GM12801 (cell line): ENCODE results near the gene ITGAX.

Source experiments
- TF ChIP-seq, protein P1 (sequence below): IDR thresholded peaks from one replicate; pipeline ENCODE4 v1.5.1; 2011; ENCODE audit warnings: control low read depth; ENCODE audit not compliant: insufficient read length; ENCODE audit errors: extremely low read depth

The ITGAX gene

DNA sequence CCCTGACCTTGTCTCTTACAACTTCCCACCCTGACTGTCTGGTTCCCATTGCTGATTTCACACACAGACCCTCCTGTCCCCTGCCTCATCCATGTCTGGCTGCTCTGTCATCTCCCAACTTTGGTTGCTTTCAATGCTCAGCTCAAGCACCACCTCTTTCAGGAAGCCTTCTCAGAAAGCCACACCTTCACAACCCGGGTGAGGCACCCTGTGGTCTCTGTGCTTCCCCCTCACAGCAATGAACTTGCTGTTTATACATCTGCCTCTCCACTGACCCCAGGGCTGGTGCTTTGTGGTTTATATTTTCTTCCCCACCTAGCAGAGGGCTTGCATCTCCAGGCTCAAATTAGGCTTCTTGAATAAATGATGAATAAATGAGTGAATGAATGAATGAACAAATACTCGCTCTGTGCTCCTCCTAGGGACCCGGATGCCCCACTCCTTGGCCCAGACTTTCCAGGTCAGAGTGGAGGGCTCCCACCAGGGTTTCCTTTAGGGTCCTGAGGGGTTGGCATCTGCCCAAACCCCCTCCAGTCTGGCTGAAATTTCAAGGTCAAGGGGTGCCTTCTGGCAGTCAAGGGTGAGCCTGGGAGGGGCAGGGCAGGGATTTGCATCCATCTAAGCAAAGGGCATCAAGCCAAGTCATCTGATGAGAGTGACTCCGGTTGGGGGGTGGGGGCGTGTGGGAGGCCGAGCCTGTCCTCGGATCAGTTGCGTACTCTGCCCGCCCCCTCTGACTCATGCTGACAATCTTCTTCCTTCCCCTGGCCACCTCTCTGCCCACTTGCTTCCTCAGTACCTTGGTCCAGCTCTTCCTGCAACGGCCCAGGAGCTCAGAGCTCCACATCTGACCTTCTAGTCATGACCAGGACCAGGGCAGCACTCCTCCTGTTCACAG is at the start of gene ITGAX:
TSS of gene ITGAX (plus strand) at position 783 of the 898 bp plus-strand sequence. CDS start at position 862, 79 bp downstream.
- TF ChIP-seq, protein P1, sequence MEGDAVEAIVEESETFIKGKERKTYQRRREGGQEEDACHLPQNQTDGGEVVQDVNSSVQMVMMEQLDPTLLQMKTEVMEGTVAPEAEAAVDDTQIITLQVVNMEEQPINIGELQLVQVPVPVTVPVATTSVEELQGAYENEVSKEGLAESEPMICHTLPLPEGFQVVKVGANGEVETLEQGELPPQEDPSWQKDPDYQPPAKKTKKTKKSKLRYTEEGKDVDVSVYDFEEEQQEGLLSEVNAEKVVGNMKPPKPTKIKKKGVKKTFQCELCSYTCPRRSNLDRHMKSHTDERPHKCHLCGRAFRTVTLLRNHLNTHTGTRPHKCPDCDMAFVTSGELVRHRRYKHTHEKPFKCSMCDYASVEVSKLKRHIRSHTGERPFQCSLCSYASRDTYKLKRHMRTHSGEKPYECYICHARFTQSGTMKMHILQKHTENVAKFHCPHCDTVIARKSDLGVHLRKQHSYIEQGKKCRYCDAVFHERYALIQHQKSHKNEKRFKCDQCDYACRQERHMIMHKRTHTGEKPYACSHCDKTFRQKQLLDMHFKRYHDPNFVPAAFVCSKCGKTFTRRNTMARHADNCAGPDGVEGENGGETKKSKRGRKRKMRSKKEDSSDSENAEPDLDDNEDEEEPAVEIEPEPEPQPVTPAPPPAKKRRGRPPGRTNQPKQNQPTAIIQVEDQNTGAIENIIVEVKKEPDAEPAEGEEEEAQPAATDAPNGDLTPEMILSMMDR, result no peak

DNA sequence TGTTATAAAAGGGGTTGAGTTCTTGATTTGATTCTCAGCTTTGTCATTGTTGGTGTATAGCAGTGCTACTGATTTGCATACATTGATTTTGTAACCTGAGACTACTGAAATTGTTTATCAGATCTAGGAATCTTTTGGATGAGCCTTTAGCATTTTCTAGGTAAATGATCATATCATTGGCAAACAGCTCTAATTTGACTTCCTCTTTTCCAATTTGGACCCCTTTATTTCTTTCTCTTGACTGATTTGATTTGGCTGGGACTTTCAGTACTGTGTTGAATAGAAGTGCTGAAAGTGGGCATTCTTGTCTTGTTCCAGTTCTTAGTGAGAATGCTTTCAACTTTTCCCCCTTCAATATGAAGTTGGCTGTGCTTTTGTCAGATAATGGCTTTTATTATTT is 49.8 kb upstream of the ITGAX start:
- TF ChIP-seq, protein P1, result no peak

DNA sequence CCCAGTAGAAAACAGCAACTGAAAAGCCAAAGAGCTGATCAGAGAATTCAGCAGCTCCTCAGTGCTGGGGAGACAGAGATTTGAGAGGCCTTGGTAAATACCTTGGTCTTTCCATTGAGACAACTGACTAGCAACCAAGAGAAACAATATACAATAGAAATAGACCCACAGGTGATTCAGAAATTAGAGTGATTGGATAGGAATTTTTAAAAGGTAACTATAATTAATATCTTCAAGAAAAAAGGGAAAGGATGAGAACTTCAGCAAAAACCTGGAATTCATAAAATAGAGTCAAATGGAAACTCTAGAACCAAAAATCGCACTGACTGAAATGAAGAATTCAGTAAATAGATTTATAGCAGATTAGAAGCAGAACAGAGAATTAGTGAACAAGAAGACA is 32.5 kb upstream of the ITGAX start:
- TF ChIP-seq, protein P1, result no peak

DNA sequence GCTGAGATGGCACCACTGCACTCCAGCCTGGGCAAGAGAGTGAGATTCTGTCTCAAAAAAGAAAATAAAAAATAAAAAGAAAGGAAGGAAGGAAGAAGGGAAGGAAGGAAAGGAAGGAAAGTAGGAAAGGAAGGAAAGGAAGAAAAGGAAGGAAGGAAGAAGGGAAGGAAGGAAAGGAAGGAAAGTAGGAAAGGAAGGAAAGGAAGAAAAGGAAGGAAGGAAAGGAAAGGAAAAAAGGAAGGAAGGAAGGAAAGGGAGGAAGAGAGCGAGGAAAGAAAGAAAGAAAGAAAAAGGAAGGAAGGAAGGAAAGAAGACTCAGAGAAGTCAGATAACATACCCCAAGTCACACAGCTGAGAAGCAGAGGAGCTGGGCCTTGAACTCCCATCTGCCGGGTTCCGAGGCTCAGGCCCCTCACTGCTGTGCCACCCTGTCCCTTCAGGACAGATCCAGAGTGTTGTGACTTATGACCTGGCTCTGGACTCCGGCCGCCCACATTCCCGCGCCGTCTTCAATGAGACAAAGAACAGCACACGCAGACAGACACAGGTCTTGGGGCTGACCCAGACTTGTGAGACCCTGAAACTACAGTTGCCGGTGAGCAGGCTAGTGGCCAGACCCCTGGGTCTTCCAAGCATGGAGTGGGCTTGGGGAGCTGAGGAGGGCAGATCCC is 30.9 kb upstream of the ITGAX start:
- TF ChIP-seq, protein P1, result no peak

DNA sequence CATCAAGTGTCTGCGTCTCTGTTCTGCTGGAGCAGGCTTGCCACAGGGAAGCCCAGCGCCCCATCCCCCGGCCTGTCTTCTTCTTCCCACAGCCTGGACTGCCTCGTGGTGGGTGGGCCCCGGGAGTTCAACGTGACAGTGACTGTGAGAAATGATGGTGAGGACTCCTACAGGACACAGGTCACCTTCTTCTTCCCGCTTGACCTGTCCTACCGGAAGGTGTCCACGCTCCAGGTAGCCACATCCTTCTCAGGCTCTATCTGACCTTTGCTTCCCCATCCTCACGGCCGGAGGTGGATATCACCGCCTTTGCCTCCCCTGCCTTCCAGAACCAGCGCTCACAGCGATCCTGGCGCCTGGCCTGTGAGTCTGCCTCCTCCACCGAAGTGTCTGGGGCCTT is 29.8 kb upstream of the ITGAX start:
- TF ChIP-seq, protein P1, result no peak

DNA sequence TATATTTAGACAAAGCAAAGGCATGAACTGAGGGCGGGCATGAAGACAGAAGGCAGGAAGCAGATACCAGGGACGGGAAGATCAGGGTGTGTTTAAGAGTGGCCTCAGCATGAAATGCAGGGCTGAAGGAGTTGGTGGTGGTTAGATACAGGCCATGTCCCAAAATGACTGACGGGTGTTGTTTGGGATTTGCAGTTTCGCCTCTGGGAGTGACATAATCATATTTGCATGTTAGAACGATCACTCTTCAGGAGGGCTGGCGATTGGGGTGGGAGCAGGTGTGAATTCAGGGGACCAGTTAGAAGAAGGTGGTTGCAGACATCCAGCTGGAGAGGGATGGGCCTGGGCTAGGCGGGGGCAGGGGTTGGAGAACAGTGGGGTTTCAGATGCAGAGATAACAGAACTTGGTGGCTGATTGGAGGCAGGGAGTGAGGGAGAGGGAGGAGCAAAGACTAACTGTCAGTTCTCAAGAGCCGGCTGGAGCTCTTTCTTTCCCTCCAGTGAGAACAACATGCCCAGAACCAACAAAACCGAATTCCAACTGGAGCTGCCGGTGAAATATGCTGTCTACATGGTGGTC is 27.2 kb upstream of the ITGAX start:
- TF ChIP-seq, protein P1, result no peak

DNA sequence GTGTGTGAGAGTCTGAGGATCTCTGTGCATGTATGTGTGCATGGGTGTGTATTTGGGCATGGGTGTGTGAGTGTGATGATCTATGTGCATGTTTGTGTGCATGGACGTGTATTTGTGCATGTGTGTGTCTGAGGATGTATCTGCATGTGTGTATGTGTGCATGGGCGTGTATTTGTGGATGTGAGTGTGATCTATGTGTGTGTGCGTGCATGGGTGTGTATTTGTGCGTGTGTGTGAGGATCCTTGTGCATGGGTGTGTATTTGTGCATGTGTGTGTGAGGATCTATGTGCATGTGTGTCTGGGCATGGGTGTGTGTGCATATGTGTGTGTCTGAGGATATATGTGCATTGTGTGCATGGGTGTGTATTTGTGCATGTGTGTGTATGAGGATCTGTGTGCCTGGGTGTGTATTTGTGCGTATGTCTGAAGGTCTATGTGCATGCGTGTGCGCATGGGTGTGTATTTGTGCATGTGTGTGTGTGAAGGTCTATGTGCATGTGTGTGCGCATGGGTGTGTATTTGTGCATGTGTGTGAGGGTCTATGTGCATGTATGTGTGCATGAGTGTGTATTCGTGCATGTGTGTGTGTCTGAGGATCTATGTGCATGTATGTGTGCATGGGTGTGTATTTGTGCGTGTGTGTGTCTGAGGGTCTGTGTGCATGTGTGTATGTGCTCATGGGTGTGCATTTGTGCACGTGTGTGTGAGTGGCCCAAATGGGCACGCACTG is 26.5 kb upstream of the ITGAX start:
- TF ChIP-seq, protein P1, result no peak
